Anterior cingulate cortex (tissue), 58 donors: ENCODE results near the gene SWI5.

Experiments used
- DNase-seq, 58 donors: peaks; one replicate each; lab custom pipeline; 2025; lab: John Stamatoyannopoulos, UW

Gene SWI5

GRCh38 chr9:128304971-128305288, 28.9 kb downstream of the SWI5 start:
- no peak for DNase-seq

- DNase-seq = no peak
These were observed 33.5 kb downstream of the SWI5 start for GRCh38 chr9:128309551-128309950.

GRCh38 chr9:128310461-128310860, 34.4 kb downstream of the SWI5 start:
- DNase-seq = peak in 4 of 58 donors; percentile 4 to 17 (median 16)

GRCh38 chr9:128314697-128315096, 38.6 kb downstream of the SWI5 start:
- no peak for DNase-seq

- DNase-seq = peak in 56 of 58 donors; percentile 19 to 97 (median 80)
These were observed 40.3 kb downstream of the SWI5 start for GRCh38 chr9:128316421-128316820.

- DNase-seq = no peak
These were observed 41.6 kb downstream of the SWI5 start for GRCh38 chr9:128317629-128318028.

- DNase-seq = no peak
These were observed 45.3 kb downstream of the SWI5 start for GRCh38 chr9:128321343-128321742.

- no peak for DNase-seq
These were observed 45.9 kb downstream of the SWI5 start for GRCh38 chr9:128321879-128322403.

- DNase-seq = peak; percentile 24 to 99 (median 93)
These were observed 46.5 kb downstream of the SWI5 start, which contains the start of the genes COQ4 and TRUB2 for GRCh38 chr9:128322404-128323211. Gene COQ4, plus strand, starts transcription at chr9:128322839. Its CDS starts 20 bp downstream, at chr9:128322859. Gene TRUB2, minus strand, starts transcription at chr9:128322447. Its CDS starts 39 bp downstream, at chr9:128322408.

GRCh38 chr9:128323212-128323730, 47.2 kb downstream of the SWI5 start:
- no peak for DNase-seq

- no peak for DNase-seq
These were observed 47.7 kb downstream of the SWI5 start for GRCh38 chr9:128323791-128324190.

GRCh38 chr9:128324401-128324800, 48.3 kb downstream of the SWI5 start:
- DNase-seq = no peak

GRCh38 chr9:128325629-128326028, 49.6 kb downstream of the SWI5 start:
- DNase-seq = no peak

- DNase-seq = no peak
These were observed 57.4 kb downstream of the SWI5 start for GRCh38 chr9:128333451-128333869.

- no peak for DNase-seq
These were observed 59.1 kb downstream of the SWI5 start for GRCh38 chr9:128335161-128335560.

GRCh38 chr9:128335914-128336313, 59.8 kb downstream of the SWI5 start:
- DNase-seq = no peak

- DNase-seq = no peak
These were observed 61.9 kb downstream of the SWI5 start for GRCh38 chr9:128337936-128338335.
